Heart right ventricle (tissue), 16 donors: ENCODE data around the gene RPF1. TPM values are rescaled to one million over a fixed set of nuclear protein-coding genes. Genes with fewer than 3 reads are reported as not detected.

Experiments
- ATAC-seq, 8 donors: fragments of 200-7000 bp; cut with Tn5 transposase; one replicate each; pipeline ENCODE4 v1.9.1; 2020; ENCODE audit warnings: mild to moderate bottlenecking in 8 of 8, moderate library complexity in 8 of 8, moderate number of reproducible peaks in 1 of 8
- DNase-seq, 2 donors: peaks; one replicate each; pipeline ENCODE4 v3.0.0-alpha.2; 2020
- H3K27ac ChIP-seq, 10 donors: fragments of 200-600 bp; sonication (generic) in 2 of 10; one replicate each; pipeline versions ENCODE4 v1.5.0 to v1.8.0; 2020 to 2022; ENCODE audit warnings: mild to moderate bottlenecking in 3 of 10
- H3K27me3 ChIP-seq, 7 donors: fragments of 200-600 bp; one replicate each; pipeline ENCODE4 v1.8.0; 2021 to 2022; ENCODE audit warnings: mild to moderate bottlenecking in 2 of 7
- H3K36me3 ChIP-seq, 9 donors: fragments of 200-600 bp; sonication (generic) in 1 of 9; one replicate each; pipeline versions ENCODE4 v1.5.0 to v1.8.0; 2020 to 2022; ENCODE audit warnings: mild to moderate bottlenecking in 2 of 9
- H3K4me1 ChIP-seq, 9 donors: fragments of 200-600 bp; sonication (generic) in 1 of 9; one replicate each; pipeline versions ENCODE4 v1.5.0 to v1.8.0; 2020 to 2022; ENCODE audit warnings: mild to moderate bottlenecking in 4 of 9
- H3K4me3 ChIP-seq, 10 donors: fragments of 200-600 bp; sonication (generic) in 2 of 10; one replicate each; pipeline versions ENCODE4 v1.5.0 to v1.8.0; 2020 to 2022; ENCODE audit warnings: mild to moderate bottlenecking in 7 of 10, moderate library complexity in 2 of 10
- H3K9me3 ChIP-seq, 11 donors: fragments of 200-600 bp in 10 of 11; sonication (generic) in 2 of 11; one replicate each; pipeline versions ENCODE4 v1.5.0 to v1.8.0; 2013 to 2022; ENCODE audit warnings: mild to moderate bottlenecking in 2 of 11, control low read depth in 1 of 11, moderate library complexity in 1 of 11
- WGBS, 2 donors: extraction: QIAGEN DNeasy Blood & Tissue Kit; methylation state at CpG; one replicate each; pipeline ENCODE4 v1.1.7; 2013; ENCODE audit warnings: inconsistent platforms in 1 of 2; 5-methylcytosine and 5-hydroxymethylcytosine counted together
- intact Hi-C, 10 donors: fragments of 100-400 bp; cut with DNase I; formaldehyde crosslinking; loops; one replicate each; pipeline versions ENCODE4 v1.11.1 to v1.14.2; 2022
- polyA plus RNA-seq, 2 donors: library from polyadenylated mRNA; stranded (reverse); fragments of 200-250 nt; gene quantifications; one replicate each; pipeline ENCODE4 v1.2.3, GENCODE V29; 2013
- total RNA-seq, 10 donors: library from RNA; stranded (reverse); fragmentation: NEBNext Ultra II Directional in 3 of 10; extraction: Animal tissue kit (Norgen Biotek cat#: 25700) in 3 of 10; gene quantifications; one replicate each; pipeline versions ENCODE4 v1.2.1 to v1.2.4, GENCODE V29; 2021 to 2023
- TF ChIP-seq, protein P1 (sequence below), 9 donors: fragments of 200-600 bp; sonication (generic) in 2 of 9; IDR thresholded peaks; one replicate each; pipeline versions ENCODE4 v1.5.0 to v1.8.0; 2021 to 2022; ENCODE audit warnings: antibody characterized with exemption in 9 of 9, mild to moderate bottlenecking in 5 of 9, moderate library complexity in 1 of 9
- donor health status: Arrhythmogenic right ventricular cardiomyopathy.
- donor health status: ischemic (EF 13 %, LVEDD 7.1; RV severe dilation, severe dysfunction).
- donor health status: healthy with polysubstance abuse.
- donor health status: DM: no; HTN: yes; CAD: no.
- donor health status: DM: no; HTN: no; CAD: no.
- donor health status: ischemic (EF 25% LVEDD 6.9; RV normal size, moderate dysfunction).
- donor health status: ischemic (EF 25% LVEDD 5.7; RV mildly dilated, moderate dysfunction).
- donor health status: healthy.
- donor health status: DM: yes; HTN: yes; CAD: no.
- donor health status: Ischemic cardiomyopathy.
- donor health status: ischemic (EF 35%, LVEDD 5.7; RV mildly dilated, moderate dysfunction).
- donor health status: nonischemic (EF 11% LVEDD 7.7; RV severe dilation, severe dysfunction).
- donor health status: DM: yes; HTN: yes; CAD: no.
- donor health status: PGD.
- donor health status: ischemic (EF 29% LVEDD 5.4; RV normal size, mild dysfunction).
- donor health status: nonischemic (EF 23%, LVEDD 6.1; RV moderate dilation, normal function).

RPF1 gene
- total and polyA plus RNA-seq, 12 donors: 17.9 to 45.8 (median 32.0) TPM

DNA sequence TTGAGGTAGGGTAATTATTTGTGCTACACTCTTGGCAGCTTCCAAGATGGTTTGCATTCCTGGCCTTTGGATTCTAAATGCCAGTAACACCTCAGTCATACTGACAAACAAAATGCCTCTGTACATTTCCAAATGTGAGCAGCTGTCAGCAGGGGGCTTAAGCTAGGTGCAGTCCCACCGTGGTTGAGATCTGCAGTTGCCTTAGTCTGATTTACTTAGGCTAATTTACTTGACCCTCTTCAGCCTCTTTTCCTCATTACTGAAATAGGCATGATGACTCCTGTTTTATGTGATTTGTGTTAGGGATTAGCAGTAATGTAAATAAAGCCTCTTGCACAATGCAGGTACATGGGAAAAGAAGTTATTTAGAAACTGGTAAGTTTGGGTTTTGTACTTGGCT, 13.7 kb downstream of the RPF1 start:
- ATAC-seq (peak in 4 of 8 donors; percentile 34 to 74 (median 56)), DNase-seq (no peak)
- 36 to 63% methylated on average over 1 of the region's 1 CpG for WGBS, 2 donors
- intact Hi-C loops: no loop called here
- Histone ChIP-seq H3K4me1 (peaks cover 0 to 19% (median 0%) of the 10 kb centered on the region in 9 donors), H3K36me3 (peaks cover 0 to 88% (median 57%) of the 10 kb centered on the region in 9 donors), H3K9me3 (no peaks in the 10 kb centered on the region), H3K27me3 (no peaks in the 10 kb centered on the region), H3K4me3 (no peak overlapping the region), H3K27ac (peak overlapping the region in 4 of 10 donors; percentile 5 to 45 (median 26))
- TF ChIP-seq, protein P1, sequence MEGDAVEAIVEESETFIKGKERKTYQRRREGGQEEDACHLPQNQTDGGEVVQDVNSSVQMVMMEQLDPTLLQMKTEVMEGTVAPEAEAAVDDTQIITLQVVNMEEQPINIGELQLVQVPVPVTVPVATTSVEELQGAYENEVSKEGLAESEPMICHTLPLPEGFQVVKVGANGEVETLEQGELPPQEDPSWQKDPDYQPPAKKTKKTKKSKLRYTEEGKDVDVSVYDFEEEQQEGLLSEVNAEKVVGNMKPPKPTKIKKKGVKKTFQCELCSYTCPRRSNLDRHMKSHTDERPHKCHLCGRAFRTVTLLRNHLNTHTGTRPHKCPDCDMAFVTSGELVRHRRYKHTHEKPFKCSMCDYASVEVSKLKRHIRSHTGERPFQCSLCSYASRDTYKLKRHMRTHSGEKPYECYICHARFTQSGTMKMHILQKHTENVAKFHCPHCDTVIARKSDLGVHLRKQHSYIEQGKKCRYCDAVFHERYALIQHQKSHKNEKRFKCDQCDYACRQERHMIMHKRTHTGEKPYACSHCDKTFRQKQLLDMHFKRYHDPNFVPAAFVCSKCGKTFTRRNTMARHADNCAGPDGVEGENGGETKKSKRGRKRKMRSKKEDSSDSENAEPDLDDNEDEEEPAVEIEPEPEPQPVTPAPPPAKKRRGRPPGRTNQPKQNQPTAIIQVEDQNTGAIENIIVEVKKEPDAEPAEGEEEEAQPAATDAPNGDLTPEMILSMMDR (IDR thresholded peaks at IDR 0.05): no peak

DNA sequence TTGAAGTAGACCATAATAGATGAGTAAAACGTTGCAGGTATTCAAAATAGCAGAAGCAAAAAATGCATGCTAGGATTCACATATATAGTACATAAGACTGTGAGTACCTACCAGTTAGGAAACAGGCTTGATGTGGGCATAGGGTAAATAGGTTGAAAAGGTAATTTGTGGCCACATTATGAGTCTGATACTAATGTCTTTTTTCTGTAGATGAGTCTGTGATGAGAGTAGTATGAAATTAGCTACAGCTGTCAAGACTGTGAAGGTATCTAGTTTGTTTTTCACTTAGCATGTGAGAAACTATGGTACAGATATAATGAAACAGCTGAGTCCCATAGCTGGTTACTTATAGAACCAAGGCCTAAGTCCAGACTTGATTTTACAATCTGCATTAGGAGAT, 14.7 kb downstream of the RPF1 start:
- H3K27ac ChIP-seq: peak overlapping the region in 1 of 10 donors; percentile 45
- no peak overlapping the region for H3K4me3 ChIP-seq
- intact Hi-C loops: no loop called here
- ATAC-seq: no peak
- WGBS, 2 donors: 47 to 50% methylated on average over 1 of the region's 1 CpG
- peaks cover 0 to 98% (median 61%) of the 10 kb centered on the region in 9 donors for H3K36me3 ChIP-seq
- peaks cover 0 to 19% (median 3%) of the 10 kb centered on the region in 9 donors for H3K4me1 ChIP-seq
- no peaks in the 10 kb centered on the region for H3K27me3 ChIP-seq
- no peak for DNase-seq
- no peaks in the 10 kb centered on the region for H3K9me3 ChIP-seq
- TF ChIP-seq, protein P1 (IDR thresholded peaks at IDR 0.05): no peak

DNA sequence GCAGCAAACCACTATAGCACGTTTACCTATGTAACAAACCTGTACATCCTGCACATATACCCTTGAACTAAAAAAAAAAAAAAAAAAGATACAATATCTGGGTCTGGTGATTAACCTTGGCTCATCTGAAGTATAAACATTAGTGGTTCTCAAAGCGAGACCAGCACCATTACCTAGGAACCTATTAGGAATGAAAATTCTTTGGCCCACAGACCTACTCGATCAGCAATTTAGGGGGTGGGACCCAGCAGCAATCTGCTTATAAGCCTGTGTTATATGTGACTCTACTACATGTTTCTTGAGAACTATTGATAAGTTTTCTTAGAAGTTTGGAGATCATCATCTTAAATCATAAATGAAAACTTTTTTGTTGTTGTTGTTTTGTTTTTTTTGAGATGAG, 17.4 kb downstream of the RPF1 start:
- DNase-seq (no peak), ATAC-seq (no peak)
- intact Hi-C loops: no loop called here
- H3K4me3 ChIP-seq: no peak overlapping the region
- H3K4me1 ChIP-seq: peaks cover 0 to 34% (median 22%) of the 10 kb centered on the region in 9 donors
- H3K9me3 ChIP-seq: no peaks in the 10 kb centered on the region
- no peaks in the 10 kb centered on the region for H3K27me3 ChIP-seq
- H3K36me3 ChIP-seq: peaks cover 0 to 100% (median 54%) of the 10 kb centered on the region in 9 donors
- WGBS, 2 donors: 80 to 93% methylated on average over 3 of the region's 3 CpGs
- H3K27ac ChIP-seq: no peak overlapping the region
- TF ChIP-seq, protein P1 (IDR thresholded peaks at IDR 0.05): no peak

DNA sequence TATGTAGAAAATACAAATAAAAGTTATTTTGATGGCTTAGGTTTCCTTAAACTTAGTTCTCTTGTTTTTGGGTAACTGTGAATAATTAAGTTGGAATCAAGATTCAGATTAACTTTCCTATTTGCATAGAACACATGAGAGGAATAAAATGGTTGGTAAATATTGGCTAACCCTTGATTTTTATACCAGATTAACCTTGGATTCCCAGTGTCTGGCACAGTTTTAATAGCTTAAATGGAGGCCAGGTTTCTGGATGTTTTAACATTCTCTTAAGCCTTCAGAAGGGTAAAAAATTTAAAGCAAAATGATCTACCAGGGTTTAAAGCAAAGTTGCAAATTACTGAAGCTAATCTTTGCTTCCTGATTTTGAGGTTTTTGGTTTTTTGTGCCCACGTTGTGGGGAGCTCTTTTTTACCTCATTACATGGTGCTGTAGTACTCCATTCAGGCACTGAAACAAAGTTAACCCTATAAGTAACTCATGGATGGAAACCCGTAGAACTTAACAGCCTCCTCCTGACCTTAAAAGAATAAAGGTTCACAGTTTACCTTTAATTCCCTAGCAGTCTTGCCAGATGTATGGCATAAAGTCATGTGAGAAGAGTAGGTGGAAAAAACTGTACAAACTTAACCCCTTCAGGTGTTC, 18.7 kb downstream of the RPF1 start:
- Histone ChIP-seq H3K4me3 (no peak overlapping the region), H3K4me1 (peaks cover 0 to 44% (median 31%) of the 10 kb centered on the region in 9 donors), H3K27me3 (no peaks in the 10 kb centered on the region), H3K36me3 (peaks cover 0 to 99% (median 47%) of the 10 kb centered on the region in 9 donors), H3K27ac (no peak overlapping the region), H3K9me3 (no peaks in the 10 kb centered on the region)
- ATAC-seq (no peak), DNase-seq (no peak)
- WGBS, 2 donors: 42 to 44% methylated on average over 2 of the region's 2 CpGs
- TF ChIP-seq, protein P1 (IDR thresholded peaks at IDR 0.05): no peak
- intact Hi-C loops: no loop called here
